HepG2 (cell line): Measurements from ENCODE around the gene ARHGAP22. TPM values are rescaled to one million over a fixed set of nuclear protein-coding genes. Genes with fewer than 3 reads are reported as not detected.

ENCODE experiments used
- ATAC-seq: fragments of 200-7000 bp; cut with Tn5 transposase; 3 replicates; pipeline ENCODE4 v1.9.1; 2020; ENCODE audit warnings: mild to moderate bottlenecking, moderate library complexity
- BruUV-seq: library from RNA; stranded (reverse); fragments of 400-500 nt; replicated peaks from 2 replicates; lab custom pipeline; 2021; lab: Mats Ljungman, UMichigan
- CTCF ChIA-PET: fragments of 300-600 bp; formaldehyde crosslinking; extraction: SDS; loops from one replicate; lab custom pipeline; 2021; ENCODE audit warnings: low total read pairs, inconsistent platforms, low intra/inter-chr PET ratio; lab: Yijun Ruan, JAX
- POLR2A ChIA-PET: fragments of 350-600 bp; sonication (Branson Sonifier 250); formaldehyde crosslinking; loops from one replicate; lab custom pipeline; 2020; ENCODE audit warnings: antibody characterized with exemption, inconsistent platforms; lab: Yijun Ruan, JAX
- DNase-seq: peaks from one replicate; pipeline ENCODE4 v3.0.0-alpha.2; 2015; ENCODE audit warnings: low spot score
- FAIRE-seq: peaks from 3 replicates; lab custom pipeline; 2011; peaks lifted over from hg19 to GRCh38; lab: Jason Lieb, UNC
- H2AFZ ChIP-seq: one replicate; pipeline ENCODE4 v1.6.1; 2011; ENCODE audit warnings: low read length, inconsistent platforms
- H3K27ac ChIP-seq: fragments of 300-600 bp; 3 replicates; pipeline ENCODE4 v1.8.0; 2011; ENCODE audit warnings: mixed run types, mild to moderate bottlenecking, mixed read lengths, low read length, inconsistent platforms; ENCODE audit not compliant: insufficient read depth; ENCODE audit errors: extremely low read length
- H3K27me3 ChIP-seq, 2 experiments: fragments of 200-600 bp in 1 of 2; 2 replicates in 1 of 2; 3 replicates in 1 of 2; pipeline versions ENCODE4 v1.6.0 to v1.8.0; 2011; ENCODE audit warnings: low read length in 2 of 2, mild to moderate bottlenecking in 2 of 2, moderate library complexity in 2 of 2, inconsistent platforms in 1 of 2; ENCODE audit not compliant: insufficient read depth in 2 of 2, control insufficient read depth in 1 of 2
- H3K36me3 ChIP-seq, 2 experiments: fragments of 200-600 bp in 1 of 2; replicated peaks in 1 of 2; 2 replicates in 1 of 2; 3 replicates in 1 of 2; pipeline versions ENCODE4 v1.5.1 to v1.8.0; 2011; ENCODE audit warnings: low read length in 2 of 2, inconsistent platforms in 1 of 2; ENCODE audit not compliant: insufficient read depth in 2 of 2, control insufficient read depth in 1 of 2
- H3K4me1 ChIP-seq: 2 replicates; pipeline ENCODE4 v1.5.1; 2012; ENCODE audit warnings: low read length, inconsistent platforms; ENCODE audit not compliant: insufficient read depth
- H3K4me2 ChIP-seq: 2 replicates; pipeline ENCODE4 v1.6.0; 2011; ENCODE audit warnings: low read depth, low read length, inconsistent platforms
- H3K4me3 ChIP-seq, 3 experiments: fragments of 200-600 bp in 1 of 3; sonication (generic), shearing (Covaris generic) in 1 of 3; replicated peaks in 1 of 3; 2 replicates each; pipeline ENCODE4 v1.5.1; 2011 to 2016; ENCODE audit warnings: low read length in 3 of 3, inconsistent platforms in 2 of 3, low read depth in 2 of 3, mild to moderate bottlenecking in 2 of 3, control low read depth in 1 of 3, mixed read lengths in 1 of 3; ENCODE audit not compliant: insufficient read depth in 1 of 3
- H3K79me2 ChIP-seq: one replicate; pipeline ENCODE4 v1.6.1; 2011; ENCODE audit warnings: low read length, inconsistent platforms; ENCODE audit not compliant: insufficient read depth
- H3K9ac ChIP-seq: 2 replicates; pipeline ENCODE4 v1.6.0; 2011; ENCODE audit warnings: mild to moderate bottlenecking, low read depth, low read length, inconsistent platforms; ENCODE audit not compliant: insufficient read depth
- H3K9me3 ChIP-seq: 2 replicates; pipeline ENCODE4 v1.5.1; 2012; ENCODE audit warnings: mild to moderate bottlenecking, low read length
- H4K20me1 ChIP-seq: 2 replicates; pipeline ENCODE4 v1.6.0; 2011; ENCODE audit warnings: inconsistent platforms, mild to moderate bottlenecking, low read length, moderate library complexity; ENCODE audit not compliant: insufficient read depth
- ATF7-NPFF ChIP-seq: sonication (generic); formaldehyde crosslinking; IDR thresholded peaks from 2 replicates; pipeline ENCODE4 v1.8.1; 2023; ENCODE audit warnings: mild to moderate bottlenecking, low read depth, missing genetic modification reagents, moderate library complexity
- POLR2G ChIP-seq: fragments of 200-400 bp; formaldehyde crosslinking; IDR thresholded peaks from 2 replicates; pipeline ENCODE4 v1.6.1; 2018; ENCODE audit warnings: mild to moderate bottlenecking, low read depth, low read length, moderate library complexity
- RAD21 ChIP-seq: fragments of 450-650 bp; formaldehyde crosslinking; IDR thresholded peaks from 2 replicates; pipeline ENCODE4 v1.5.0; 2020; ENCODE audit warnings: mild to moderate bottlenecking
- TCF7 ChIP-seq: sonication (generic); IDR thresholded peaks from 2 replicates; pipeline ENCODE4 v1.6.1; 2016; ENCODE audit warnings: antibody characterized with exemption, low read depth
- ZBTB21 ChIP-seq: sonication (generic); formaldehyde crosslinking; IDR thresholded peaks from 2 replicates; pipeline ENCODE4 v1.4.0; 2020; ENCODE audit warnings: missing genetic modification reagents
- WGBS: methylation state at CpG from one replicate; pipeline ENCODE4 v1.1.6; 2017; ENCODE audit warnings: low lambda C conversion rate; 5-methylcytosine and 5-hydroxymethylcytosine counted together
- in situ Hi-C: cut with HindIII; loops from 2 replicates; pipeline ENCODE4 v1.10.0; 2017; ENCODE audit warnings: low pct_unique_long_range_greater_than_20kb; ENCODE audit not compliant: extremely low pct_ligation_motif_present
- intact Hi-C: fragments of 100-400 bp; cut with micrococcal nuclease; formaldehyde crosslinking; loops from one replicate; pipeline ENCODE4 v1.10.0; 2022; ENCODE audit not compliant: unreplicated experiment
- polyA plus RNA-seq, 8 experiments: library from polyadenylated mRNA; depleted of rRNA in 3 of 8; stranded (reverse) in 7 of 8; unstranded in 1 of 8; fragments of >200 nt; fragmentation: Illumina TruSeq in 4 of 8; extraction: Trizol in 4 of 8; gene quantifications; 2 replicates each; pipeline versions ENCODE4 v1.2.1 to v1.2.3, GENCODE V29; 2011 to 2016; ENCODE audit warnings: low read depth in 4 of 8, missing spikeins in 1 of 8, mixed read lengths in 1 of 8; ENCODE audit not compliant: insufficient read depth in 1 of 8
- total RNA-seq, 5 experiments: library from RNA; depleted of rRNA; stranded (reverse); fragments of >200 nt; fragmentation: Illumina TruSeq; extraction: Trizol; gene quantifications; 2 replicates each; pipeline ENCODE4 v1.2.3, GENCODE V29; 2016; ENCODE audit warnings: low read depth in 1 of 5
- TF ChIP-seq, protein P1 (sequence below): sonication (generic); formaldehyde crosslinking; conservative IDR thresholded peaks from 2 replicates; pipeline ENCODE4 v1.5.0; 2020; ENCODE audit warnings: missing genetic modification reagents
- TF ChIP-seq, protein P2 (sequence below): sonication (generic); formaldehyde crosslinking; IDR thresholded peaks from 2 replicates; pipeline ENCODE4 v1.5.0; 2020; ENCODE audit warnings: missing genetic modification reagents

ARHGAP22 gene
- total and polyA plus RNA-seq, 2 of the 13 experiments (the other 11 are each of a cell fraction or from before 2014, with no cell fraction given), result 0.08 to 0.38 TPM

- in situ Hi-C loops, result no loop called here
- H3K27ac ChIP-seq, result no peak overlapping the region
- WGBS, result 33% methylated on average over 3 of the region's 6 CpGs
- no peaks in the 10 kb centered on the region for H4K20me1 ChIP-seq
- H3K4me3 ChIP-seq, result no peak overlapping the region
- no peaks in the 10 kb centered on the region for H3K4me1 ChIP-seq
- H2AFZ ChIP-seq, result no peak overlapping the region
- CTCF ChIA-PET, result interaction anchor here (1.0 to 1.3 kb wide), 2 partner anchors 48 to 244 kb away, joined by 3 to 5 read pairs; no protein-coding TSS in a partner anchor
- no peak overlapping the region for H3K9ac ChIP-seq
- no TSS peak for BruUV-seq
- peaks cover 0 to 10% of the 10 kb centered on the region in 2 experiments; a peak in 1 of 5 replicates for H3K27me3 ChIP-seq
- POLR2A ChIA-PET, result no interaction called here
- TF ChIP-seq, protein P1, sequence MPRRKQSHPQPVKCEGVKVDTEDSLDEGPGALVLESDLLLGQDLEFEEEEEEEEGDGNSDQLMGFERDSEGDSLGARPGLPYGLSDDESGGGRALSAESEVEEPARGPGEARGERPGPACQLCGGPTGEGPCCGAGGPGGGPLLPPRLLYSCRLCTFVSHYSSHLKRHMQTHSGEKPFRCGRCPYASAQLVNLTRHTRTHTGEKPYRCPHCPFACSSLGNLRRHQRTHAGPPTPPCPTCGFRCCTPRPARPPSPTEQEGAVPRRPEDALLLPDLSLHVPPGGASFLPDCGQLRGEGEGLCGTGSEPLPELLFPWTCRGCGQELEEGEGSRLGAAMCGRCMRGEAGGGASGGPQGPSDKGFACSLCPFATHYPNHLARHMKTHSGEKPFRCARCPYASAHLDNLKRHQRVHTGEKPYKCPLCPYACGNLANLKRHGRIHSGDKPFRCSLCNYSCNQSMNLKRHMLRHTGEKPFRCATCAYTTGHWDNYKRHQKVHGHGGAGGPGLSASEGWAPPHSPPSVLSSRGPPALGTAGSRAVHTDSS, result no peak
- TF ChIP-seq, protein P2, sequence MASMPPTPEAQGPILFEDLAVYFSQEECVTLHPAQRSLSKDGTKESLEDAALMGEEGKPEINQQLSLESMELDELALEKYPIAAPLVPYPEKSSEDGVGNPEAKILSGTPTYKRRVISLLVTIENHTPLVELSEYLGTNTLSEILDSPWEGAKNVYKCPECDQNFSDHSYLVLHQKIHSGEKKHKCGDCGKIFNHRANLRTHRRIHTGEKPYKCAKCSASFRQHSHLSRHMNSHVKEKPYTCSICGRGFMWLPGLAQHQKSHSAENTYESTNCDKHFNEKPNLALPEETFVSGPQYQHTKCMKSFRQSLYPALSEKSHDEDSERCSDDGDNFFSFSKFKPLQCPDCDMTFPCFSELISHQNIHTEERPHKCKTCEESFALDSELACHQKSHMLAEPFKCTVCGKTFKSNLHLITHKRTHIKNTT (CRISPR knock-in tag), result no peak
- no peak for TF ChIP-seq ZBTB21 (CRISPR knock-in tag)
- TF ChIP-seq RAD21 (CRISPR knock-in tag), result no peak
- no peak for TF ChIP-seq POLR2G
- TF ChIP-seq ATF7-NPFF (CRISPR knock-in tag), result no peak
- no peak for TF ChIP-seq TCF7
- TF ChIP-seq, all 625 proteins: peak for 0
- H3K9me3 ChIP-seq, result no peaks in the 10 kb centered on the region
- H3K79me2 ChIP-seq, result no peaks in the 10 kb centered on the region
- H3K4me2 ChIP-seq, result no peak overlapping the region
- intact Hi-C loops, result no loop called here
- DNase-seq, result no peak
- no peak for FAIRE-seq
- H3K36me3 ChIP-seq, result no peaks in the 10 kb centered on the region
- no peak for ATAC-seq
These were observed 2.7 kb upstream of the ARHGAP22 start for GRCh38 chr10:48607356-48608278.
